Keratinocyte (primary cell): ENCODE measurements around the gene EHD3.

Experiments
- CTCF ChIP-seq, 3 experiments: IDR thresholded peaks in 1 of 3; conservative IDR thresholded peaks in 1 of 3; optimal IDR thresholded peaks in 1 of 3; 2 replicates in 2 of 3; 3 replicates in 1 of 3; pipeline versions ENCODE3 to v1.5.1; 2011; ENCODE audit warnings: low read length in 3 of 3, mild to moderate bottlenecking in 3 of 3, moderate library complexity in 2 of 3, control low read depth in 1 of 3, inconsistent platforms in 1 of 3; ENCODE audit not compliant: insufficient read depth in 2 of 3; ENCODE audit errors: extremely low read depth in 1 of 3
- EZH2 ChIP-seq: IDR thresholded peaks from one replicate; pipeline ENCODE4 v1.6.1; 2012; ENCODE audit warnings: inconsistent platforms, mild to moderate bottlenecking, low read length, moderate library complexity

GRCh38 chr2:31249009-31249690, 15.2 kb downstream of the EHD3 start:
- TF ChIP-seq CTCF (optimal IDR thresholded peaks at IDR 0.05 in 1 of 3, IDR thresholded peaks at IDR 0.05 in 1 of 3, conservative IDR thresholded peaks at IDR 0.05 in 1 of 3; ENCODE audit: extremely low read depth in 1 of 3, insufficient read depth in 2 of 3, low read length in 3 of 3) (no peak), EZH2 (no peak)
